Stimulated activated CD8-positive, alpha-beta memory T cell treated with anti-CD3 and anti-CD28 coated beads, Interleukin-4, amount 100 ng/mL, for 48 hours (primary cell): ENCODE results near the gene UBE2H.

ENCODE experiments used
- DNase-seq: peaks from one replicate; pipeline ENCODE4 v3.0.0-alpha.2; 2020

Gene UBE2H

DNA sequence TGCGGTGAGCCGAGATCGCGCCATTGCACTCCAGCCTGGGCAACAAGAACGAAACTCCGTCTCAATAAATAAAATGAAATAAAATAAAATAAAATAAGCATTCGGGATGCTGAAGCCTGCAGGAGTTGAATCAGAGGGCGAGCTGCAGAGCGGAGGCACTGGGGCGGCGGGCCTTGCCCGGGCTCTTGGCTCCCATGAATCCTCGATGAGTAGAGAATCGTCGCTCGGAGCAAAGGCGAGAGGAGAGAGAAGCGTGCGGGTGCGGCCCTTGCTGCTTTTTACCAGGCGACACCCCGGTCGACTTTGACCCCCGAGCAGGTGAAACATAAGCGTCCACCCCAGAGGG is 168.3 kb downstream of the UBE2H start:
- DNase-seq, result no peak

DNA sequence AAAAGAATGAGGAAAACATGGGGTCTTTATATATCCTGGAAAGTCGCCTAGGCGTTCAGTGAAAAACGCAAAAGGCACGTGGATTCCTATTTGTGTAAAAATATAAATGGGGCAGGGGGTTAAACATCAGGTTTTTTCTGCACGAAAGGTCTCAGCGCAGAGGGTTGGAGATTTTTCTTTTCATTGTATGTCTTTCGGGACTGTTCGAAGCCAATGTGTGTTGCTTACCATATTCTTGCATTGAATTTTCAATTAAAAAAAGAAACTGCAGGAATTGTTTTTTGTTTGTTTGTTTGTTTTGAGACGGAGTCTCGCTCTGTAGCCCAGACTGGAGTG is 169.2 kb downstream of the UBE2H start:
- no peak for DNase-seq

DNA sequence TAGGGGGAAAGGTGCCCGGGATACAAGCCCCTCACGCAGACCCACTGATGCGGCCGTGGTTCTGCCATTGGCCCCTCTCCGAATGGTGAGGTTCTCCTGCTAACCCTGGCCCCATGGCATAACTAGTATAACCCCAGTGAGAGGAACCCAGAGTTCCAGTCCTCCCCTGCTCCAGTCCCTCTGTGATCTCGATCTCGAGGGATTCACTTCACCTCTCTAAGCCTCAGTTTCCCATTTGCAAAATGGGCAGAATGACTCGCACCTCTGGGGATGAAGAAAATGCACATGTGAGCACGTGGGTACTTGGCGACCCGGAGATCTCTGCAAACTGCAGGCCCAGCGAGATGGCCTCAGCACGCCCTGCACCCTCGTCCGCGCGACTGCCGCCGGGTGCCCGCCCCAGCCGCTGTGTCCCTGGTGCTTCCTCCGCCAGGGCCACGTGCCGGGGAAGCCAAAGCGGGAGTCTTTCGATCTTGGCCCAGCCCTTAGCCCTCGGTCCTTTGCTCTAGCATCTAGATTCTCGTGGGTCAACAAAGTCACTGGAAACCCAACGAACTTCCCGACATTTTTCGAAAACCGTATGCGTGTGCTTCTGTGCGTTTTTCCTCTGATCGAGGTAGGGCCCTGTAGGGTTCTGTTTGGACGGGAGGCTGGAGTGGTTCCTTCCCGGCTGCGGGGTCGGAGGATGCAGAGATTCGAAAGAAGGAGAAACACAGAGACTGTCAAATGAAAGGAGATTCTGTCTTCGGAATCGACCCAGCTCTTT is 169.8 kb downstream of the UBE2H start:
- DNase-seq, result no peak

DNA sequence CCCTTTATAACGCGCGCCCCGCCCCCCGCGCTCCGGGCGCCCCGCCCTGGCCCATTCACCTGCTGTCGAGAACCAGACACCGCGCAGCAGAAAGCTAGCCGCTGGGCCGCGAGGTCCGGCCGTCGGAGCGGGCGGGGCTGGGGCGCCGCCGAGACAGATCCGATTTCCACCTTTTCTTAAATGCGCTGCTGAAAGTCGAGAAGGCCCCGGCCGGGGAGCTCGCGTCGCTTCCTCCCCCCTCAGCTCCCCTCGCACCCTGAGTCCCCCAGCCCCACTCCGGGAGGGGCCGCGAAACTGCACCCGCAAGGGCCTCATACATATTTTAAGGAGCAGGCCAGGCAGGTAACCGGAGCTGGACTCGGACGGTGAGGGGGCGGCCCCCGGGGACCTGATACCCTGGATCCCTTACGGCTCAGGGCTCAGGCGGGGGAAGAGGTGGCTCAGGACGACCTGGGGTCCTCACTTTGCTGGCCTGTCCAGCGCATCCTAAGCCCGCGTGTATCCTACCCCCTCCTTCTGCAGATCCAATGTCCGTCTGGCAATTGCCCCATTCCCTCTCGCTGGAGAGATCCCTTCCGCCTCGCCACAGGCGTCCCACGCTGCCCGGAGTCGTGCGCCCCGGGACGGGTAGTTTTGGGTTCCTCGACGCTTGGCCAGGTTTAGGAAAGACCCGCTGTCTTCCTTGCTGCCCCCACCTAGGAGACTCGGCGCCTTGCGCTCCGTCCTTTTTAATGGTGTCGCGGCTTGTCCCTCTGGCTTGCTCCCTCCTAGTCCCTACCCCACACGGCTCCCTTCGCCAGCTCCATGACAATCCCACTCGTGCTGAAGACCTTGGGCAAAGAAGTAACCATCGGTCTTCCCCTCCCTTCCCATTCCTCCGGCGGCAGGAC is 170.6 kb downstream of the UBE2H start:
- peak; percentile 37 for DNase-seq

DNA sequence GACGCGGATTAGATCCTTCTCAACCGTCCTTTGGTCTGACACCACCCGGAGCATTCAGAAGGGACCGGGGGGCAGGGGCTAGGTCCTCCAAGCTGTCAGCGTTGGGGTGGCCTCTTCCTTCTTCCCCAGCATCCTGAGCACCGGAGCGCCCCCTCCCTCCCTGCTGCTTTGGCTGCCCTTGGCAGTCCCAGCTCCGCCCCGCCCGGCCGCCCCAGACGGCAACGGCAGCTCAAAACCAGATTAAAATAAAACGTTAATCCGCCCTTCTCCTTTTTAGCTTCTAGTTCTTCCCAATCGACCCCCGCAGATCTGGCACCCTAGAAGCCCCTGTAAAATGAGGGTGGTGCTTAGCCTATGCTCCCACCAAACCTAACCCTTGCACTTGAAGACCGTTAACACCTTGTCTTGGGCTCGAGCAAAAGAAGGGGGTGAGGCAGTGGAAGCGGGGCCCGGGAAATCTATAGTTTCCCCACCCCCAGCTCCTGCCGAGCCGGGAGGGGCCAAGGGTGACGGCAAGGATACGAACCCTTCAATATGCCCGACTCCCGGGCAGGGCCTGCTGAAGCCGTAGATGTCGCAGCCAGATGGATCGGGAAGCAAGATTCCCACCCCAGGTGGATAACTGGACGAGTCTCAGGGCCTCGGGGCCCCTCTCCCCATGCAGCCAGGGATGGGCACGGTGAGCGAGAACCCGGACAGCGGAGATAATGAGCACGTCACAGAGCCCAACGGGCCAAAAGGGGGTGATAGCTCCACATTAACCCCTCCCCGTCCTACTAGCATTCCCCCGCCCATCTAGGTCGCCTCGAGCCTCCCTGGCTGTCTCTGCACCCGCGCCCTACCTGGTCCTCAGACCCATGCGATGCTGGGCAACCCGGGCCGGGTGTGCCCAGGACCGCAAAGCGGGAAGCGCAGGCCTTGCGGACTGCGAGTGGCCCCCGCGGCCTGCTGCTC is 171.5 kb downstream of the UBE2H start:
- peak; percentile 49 for DNase-seq
